ENCODE measurements around the gene GDI2.

DNA sequence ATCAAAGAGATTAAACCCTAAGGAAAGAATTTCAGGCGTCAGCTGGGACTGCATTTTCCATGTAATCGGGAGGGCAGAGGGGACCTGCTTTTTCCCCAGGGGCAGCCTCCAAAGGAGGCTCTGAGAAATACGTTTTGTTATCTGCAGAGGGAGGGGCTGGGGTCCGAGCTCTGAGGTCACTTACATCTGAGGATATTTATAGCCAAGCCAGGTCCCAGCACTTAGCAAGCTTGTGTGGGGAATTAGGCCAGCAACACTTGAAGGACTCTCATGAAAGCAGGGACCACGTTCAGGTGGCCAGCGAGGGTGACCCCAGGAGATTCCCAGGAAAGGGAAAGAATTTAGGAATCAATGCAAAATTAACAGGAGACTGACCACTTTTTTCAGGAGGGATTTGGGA is 20.6 kb upstream of the GDI2 start:
- TF ChIP-seq TEAD2 (CRISPR knock-in tag; IDR thresholded peaks at IDR 0.05) (no peak), MAX (IDR thresholded peaks at IDR 0.05) (no peak)
- TF ChIP-seq, protein P1, sequence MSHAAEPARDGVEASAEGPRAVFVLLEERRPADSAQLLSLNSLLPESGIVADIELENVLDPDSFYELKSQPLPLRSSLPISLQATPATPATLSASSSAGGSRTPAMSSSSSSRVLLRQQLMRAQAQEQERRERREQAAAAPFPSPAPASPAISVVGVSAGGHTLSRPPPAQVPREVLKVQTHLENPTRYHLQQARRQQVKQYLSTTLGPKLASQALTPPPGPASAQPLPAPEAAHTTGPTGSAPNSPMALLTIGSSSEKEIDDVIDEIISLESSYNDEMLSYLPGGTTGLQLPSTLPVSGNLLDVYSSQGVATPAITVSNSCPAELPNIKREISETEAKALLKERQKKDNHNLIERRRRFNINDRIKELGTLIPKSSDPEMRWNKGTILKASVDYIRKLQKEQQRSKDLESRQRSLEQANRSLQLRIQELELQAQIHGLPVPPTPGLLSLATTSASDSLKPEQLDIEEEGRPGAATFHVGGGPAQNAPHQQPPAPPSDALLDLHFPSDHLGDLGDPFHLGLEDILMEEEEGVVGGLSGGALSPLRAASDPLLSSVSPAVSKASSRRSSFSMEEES (CRISPR knock-in tag; IDR thresholded peaks at IDR 0.05): no peak
- TF ChIP-seq, protein P2, sequence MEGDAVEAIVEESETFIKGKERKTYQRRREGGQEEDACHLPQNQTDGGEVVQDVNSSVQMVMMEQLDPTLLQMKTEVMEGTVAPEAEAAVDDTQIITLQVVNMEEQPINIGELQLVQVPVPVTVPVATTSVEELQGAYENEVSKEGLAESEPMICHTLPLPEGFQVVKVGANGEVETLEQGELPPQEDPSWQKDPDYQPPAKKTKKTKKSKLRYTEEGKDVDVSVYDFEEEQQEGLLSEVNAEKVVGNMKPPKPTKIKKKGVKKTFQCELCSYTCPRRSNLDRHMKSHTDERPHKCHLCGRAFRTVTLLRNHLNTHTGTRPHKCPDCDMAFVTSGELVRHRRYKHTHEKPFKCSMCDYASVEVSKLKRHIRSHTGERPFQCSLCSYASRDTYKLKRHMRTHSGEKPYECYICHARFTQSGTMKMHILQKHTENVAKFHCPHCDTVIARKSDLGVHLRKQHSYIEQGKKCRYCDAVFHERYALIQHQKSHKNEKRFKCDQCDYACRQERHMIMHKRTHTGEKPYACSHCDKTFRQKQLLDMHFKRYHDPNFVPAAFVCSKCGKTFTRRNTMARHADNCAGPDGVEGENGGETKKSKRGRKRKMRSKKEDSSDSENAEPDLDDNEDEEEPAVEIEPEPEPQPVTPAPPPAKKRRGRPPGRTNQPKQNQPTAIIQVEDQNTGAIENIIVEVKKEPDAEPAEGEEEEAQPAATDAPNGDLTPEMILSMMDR (CRISPR knock-in tag; IDR thresholded peaks at IDR 0.05): no peak
